ENCODE data around the gene KDSR.
"Not testable (repeated sequence)": the region's sequence is repeated elsewhere in the genome, so short reads cannot be mapped to it uniquely, and the experiment has no call there.

Gene KDSR

GRCh38 chr18:63366213-63367052 lies 573 bp downstream of the KDSR start:
- peak overlapping the region; percentile 91 for H3K4me3 ChIP-seq (replicated peaks; ENCODE audit: low read depth, low read length)
- no peak for TF ChIP-seq CTCF (IDR thresholded peaks at IDR 0.05; ENCODE audit: low read length, missing control alignments)
- DNase-seq (ENCODE audit: low read depth): peak; percentile 55

- TF ChIP-seq CTCF (IDR thresholded peaks at IDR 0.05; ENCODE audit: low read length, missing control alignments): no peak
- peak overlapping the region; percentile 91 for H3K4me3 ChIP-seq (replicated peaks; ENCODE audit: low read depth, low read length)
- DNase-seq (ENCODE audit: low read depth): peak; percentile 12
These were observed 1.2 kb downstream of the KDSR start for GRCh38 chr18:63365876-63366212.

- no peak overlapping the region for H3K4me3 ChIP-seq (replicated peaks; ENCODE audit: low read depth, low read length)
- DNase-seq (ENCODE audit: low read depth): no peak
- no peak for TF ChIP-seq CTCF (IDR thresholded peaks at IDR 0.05; ENCODE audit: low read length, missing control alignments)
These were observed 3.1 kb downstream of the KDSR start for GRCh38 chr18:63363951-63364350.

DNA sequence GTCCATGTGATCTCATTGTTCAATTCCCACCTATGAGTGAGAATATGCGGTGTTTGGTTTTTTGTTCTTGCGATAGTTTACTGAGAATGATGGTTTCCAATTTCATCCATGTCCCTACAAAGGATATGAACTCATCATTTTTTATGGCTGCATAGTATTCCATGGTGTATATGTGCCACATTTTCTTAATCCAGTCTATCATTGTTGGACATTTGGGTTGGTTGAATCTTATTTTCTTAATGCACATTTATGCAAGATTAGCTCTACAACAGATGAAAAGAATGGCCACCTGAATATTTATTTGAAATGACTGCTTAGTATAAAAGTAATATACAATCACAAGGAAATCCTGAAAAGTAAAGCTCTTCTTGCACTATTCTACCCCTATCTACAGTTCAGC lies 3.6 kb downstream of the KDSR start:
- not testable (repeated sequence) for H3K4me3 ChIP-seq (replicated peaks; ENCODE audit: low read depth, low read length)

DNA sequence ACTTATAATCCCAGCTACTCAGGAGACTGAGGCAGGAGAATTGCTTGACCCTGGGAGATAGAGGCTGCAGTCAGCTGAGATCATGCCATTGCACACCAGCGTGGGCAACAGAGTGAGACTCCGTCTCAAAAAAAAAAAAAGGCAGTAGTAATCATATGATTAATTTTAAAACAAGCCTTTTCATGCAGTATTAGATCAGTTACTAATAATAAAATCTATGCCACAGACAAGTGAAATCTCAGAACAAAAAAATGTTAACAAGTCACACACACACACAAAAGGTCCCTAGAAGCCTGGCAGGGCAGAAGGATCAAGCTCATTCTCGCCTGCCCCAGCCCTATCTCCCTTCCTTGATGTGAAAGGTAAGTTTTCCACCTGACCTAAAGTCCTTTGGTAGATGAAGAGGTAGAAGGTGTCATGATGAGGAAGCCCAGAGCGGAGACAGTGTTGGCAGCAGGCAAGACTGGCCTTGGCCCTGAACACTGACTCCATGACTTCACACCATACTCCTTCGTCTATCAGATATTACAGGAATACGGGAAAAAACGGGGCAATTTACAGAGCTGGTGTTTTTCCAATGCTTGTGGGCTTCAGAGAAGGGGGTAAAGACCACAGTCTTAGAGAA lies 10.6 kb downstream of the KDSR start:
- no peak for DNase-seq (ENCODE audit: low read depth)
- TF ChIP-seq CTCF (IDR thresholded peaks at IDR 0.05; ENCODE audit: low read length, missing control alignments): no peak
- no peak overlapping the region for H3K4me3 ChIP-seq (replicated peaks; ENCODE audit: low read depth, low read length)

More for the DNA sequence above, 3.6 kb downstream of the KDSR start:
- not testable (repeated sequence) for DNase-seq (ENCODE audit: low read depth)

DNA sequence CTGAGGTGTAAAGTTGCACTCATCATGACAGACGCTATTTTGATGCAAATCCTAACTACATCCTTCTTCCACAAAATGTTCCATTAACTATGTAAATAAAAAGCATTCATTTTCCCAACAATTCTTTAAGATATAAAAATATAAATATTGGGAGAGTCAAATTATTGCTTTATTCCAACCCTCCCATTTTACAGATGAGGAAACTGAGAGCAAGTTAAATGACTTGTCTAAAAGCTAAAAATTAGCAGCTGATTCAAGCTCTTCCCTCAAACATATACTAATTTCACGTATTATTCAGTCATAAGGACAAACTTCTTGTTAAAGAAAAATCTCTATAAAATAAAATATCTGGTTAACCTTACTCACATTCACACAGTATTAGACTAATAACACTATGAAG lies 16.8 kb downstream of the KDSR start:
- no peak for DNase-seq (ENCODE audit: low read depth)
- TF ChIP-seq CTCF (IDR thresholded peaks at IDR 0.05; ENCODE audit: low read length, missing control alignments): no peak
- H3K4me3 ChIP-seq (replicated peaks; ENCODE audit: low read depth, low read length): no peak overlapping the region

GRCh38 chr18:63348508-63349136 lies 18.4 kb downstream of the KDSR start:
- no peak for TF ChIP-seq CTCF (IDR thresholded peaks at IDR 0.05; ENCODE audit: low read length, missing control alignments)
- DNase-seq (ENCODE audit: low read depth): no peak

More at GRCh38 chr18:63348508-63349136, 18.4 kb downstream of the KDSR start:
- H3K4me3 ChIP-seq (replicated peaks; ENCODE audit: low read depth, low read length): no peak overlapping the region
